Fibroblast of mammary gland (primary cell): ENCODE results near the gene GNAI1.

Experiments used
- DNase-seq: peaks from one replicate; pipeline ENCODE4 v3.0.0-alpha.2; 2010; ENCODE audit warnings: low read depth
- H3K4me3 ChIP-seq: 2 replicates; pipeline ENCODE4 v1.5.1; 2011; ENCODE audit warnings: low read depth, mild to moderate bottlenecking, low read length, moderate library complexity; ENCODE audit not compliant: control insufficient read depth
- CTCF ChIP-seq: conservative IDR thresholded peaks from 2 replicates; pipeline ENCODE4 v1.5.1; 2011; ENCODE audit warnings: low read depth, low read length, inconsistent platforms; ENCODE audit not compliant: control insufficient read depth, insufficient read depth

The GNAI1 gene

GRCh38 chr7:80263821-80264220 is 129.2 kb downstream of the GNAI1 start:
- DNase-seq, result no peak
- no peak for TF ChIP-seq CTCF
- H3K4me3 ChIP-seq, result no peak overlapping the region

DNA sequence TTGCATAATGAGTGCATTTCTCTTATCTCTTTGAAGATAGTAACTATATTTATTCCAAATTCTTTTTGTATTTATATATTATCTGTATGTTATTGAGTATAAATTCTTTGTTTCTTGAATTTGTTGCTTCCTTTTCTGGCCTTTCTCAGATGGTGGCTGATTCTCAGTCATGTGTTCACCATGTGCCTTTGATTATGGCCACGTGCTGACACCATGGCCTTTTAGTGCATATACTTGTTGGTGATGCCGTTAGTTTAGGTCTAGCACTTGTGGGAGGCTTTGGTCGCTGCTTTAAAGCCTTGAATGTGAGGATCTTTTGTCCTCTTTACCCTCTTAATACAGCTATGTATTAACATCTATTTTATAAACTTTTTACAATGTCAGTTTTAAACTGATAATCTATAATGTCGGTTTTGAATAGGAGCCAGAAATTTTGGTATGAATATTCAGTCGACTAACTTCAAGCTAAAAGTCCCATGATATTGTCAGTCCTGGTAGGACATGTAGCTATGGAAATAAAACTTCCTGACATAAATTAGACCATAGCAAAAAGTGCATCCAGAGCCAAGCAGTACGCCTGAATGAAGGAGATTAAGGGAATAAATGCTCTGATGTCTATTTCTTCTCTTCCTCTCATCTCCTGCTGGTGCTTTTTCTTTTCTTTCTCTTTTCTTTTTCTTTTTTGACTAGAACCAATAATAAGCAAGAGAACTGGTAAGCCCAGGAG is 130.3 kb downstream of the GNAI1 start:
- no peak overlapping the region for H3K4me3 ChIP-seq
- no peak for DNase-seq
- no peak for TF ChIP-seq CTCF

DNA sequence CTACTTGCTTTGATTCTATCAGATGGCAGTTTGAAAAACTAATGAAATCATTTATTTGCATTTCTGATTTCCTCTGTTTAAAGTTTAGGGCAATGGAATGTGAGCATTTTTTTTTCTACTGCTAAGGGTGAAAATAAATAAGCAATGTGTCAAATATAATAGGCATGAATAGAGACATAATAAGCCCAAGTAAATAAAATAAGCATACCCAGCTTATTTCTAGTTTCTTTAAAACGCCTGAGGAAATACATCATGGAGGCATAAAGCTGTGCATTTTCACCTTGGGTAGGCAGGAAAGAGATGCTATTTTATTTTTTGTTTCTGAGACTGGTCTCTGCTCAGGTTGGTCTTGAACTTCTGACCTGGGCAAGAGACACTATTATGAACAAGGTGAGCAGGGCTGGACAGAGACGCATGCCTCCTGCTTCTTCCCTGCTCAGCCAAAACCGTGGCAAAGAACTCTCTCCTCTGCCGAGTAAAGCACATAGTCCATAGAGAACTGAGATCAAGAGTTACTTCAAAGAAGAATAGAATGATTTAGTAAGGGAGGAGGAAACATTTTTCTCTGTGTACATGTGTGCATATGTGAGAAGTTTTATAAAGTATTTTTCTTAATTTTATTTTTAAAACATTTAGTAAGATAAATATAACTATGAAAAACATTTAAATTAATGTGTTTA is 138.1 kb downstream of the GNAI1 start:
- no peak for DNase-seq
- TF ChIP-seq CTCF, result no peak

GRCh38 chr7:80273327-80273726 is 138.7 kb downstream of the GNAI1 start:
- no peak for TF ChIP-seq CTCF
- H3K4me3 ChIP-seq, result no peak overlapping the region
- DNase-seq, result peak; percentile 75

More for the DNA sequence above, 138.1 kb downstream of the GNAI1 start:
- no peak overlapping the region for H3K4me3 ChIP-seq

GRCh38 chr7:80275192-80275605 is 140.6 kb downstream of the GNAI1 start:
- DNase-seq, result no peak
- TF ChIP-seq CTCF, result no peak

More at GRCh38 chr7:80275192-80275605, 140.6 kb downstream of the GNAI1 start:
- H3K4me3 ChIP-seq, result no peak overlapping the region
